Esophagus muscularis mucosa (tissue), 4 donors: Measurements from ENCODE around the gene FRRS1L.

Experiments
- EP300 ChIP-seq: sonication (generic); formaldehyde crosslinking; IDR thresholded peaks from one replicate; pipeline ENCODE4 v1.6.1; 2017; ENCODE audit warnings: antibody characterized with exemption
- POLR2A ChIP-seq: fragments of 450-650 bp; IDR thresholded peaks from one replicate; pipeline ENCODE4 v1.6.1; 2017; ENCODE audit warnings: antibody characterized with exemption, moderate library complexity, mild to moderate bottlenecking, low read depth
- TF ChIP-seq, protein P1 (sequence below), 3 experiments: fragments of 200-600 bp in 2 of 3; fragments of 450-650 bp in 1 of 3; sonication (generic) in 2 of 3; IDR thresholded peaks; one replicate each; pipeline ENCODE4 v1.5.1; 2017 to 2019; ENCODE audit warnings: antibody characterized with exemption in 3 of 3, mild to moderate bottlenecking in 2 of 3, moderate library complexity in 1 of 3

DNA sequence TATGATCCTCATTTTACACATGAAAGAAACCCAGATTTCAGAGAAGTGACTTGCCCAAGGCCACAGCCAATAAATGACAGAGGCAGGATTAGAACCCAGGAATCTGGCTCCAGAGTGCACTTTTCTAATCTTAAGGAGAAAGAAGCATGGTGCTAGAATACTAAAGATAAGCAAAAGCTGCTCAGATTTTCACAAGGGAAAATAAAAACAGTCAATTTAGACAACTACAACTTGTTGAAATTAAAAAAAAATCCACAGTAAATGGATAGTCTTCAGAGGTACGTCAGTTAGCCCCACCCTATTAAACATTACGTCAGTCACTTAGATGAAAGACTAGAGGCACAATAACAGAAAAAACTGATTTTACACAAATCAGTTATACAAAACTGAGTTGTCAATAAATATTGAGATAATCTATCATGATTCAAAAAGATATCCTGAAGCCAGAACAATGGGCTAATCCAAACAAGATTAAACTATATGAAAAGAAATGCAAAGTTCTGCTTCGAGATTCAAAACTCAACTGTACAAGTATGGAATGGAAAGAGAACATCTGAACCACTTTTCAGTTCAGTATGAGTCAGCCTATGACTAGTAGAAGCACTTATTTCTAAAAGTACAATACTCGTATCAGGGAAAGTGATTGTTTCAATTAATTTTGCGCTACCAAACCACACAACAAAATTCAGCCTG lies 56.6 kb downstream of the FRRS1L start:
- no peak for TF ChIP-seq POLR2A
- TF ChIP-seq, protein P1, sequence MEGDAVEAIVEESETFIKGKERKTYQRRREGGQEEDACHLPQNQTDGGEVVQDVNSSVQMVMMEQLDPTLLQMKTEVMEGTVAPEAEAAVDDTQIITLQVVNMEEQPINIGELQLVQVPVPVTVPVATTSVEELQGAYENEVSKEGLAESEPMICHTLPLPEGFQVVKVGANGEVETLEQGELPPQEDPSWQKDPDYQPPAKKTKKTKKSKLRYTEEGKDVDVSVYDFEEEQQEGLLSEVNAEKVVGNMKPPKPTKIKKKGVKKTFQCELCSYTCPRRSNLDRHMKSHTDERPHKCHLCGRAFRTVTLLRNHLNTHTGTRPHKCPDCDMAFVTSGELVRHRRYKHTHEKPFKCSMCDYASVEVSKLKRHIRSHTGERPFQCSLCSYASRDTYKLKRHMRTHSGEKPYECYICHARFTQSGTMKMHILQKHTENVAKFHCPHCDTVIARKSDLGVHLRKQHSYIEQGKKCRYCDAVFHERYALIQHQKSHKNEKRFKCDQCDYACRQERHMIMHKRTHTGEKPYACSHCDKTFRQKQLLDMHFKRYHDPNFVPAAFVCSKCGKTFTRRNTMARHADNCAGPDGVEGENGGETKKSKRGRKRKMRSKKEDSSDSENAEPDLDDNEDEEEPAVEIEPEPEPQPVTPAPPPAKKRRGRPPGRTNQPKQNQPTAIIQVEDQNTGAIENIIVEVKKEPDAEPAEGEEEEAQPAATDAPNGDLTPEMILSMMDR (IDR thresholded peaks at IDR 0.05): no peak
- TF ChIP-seq EP300: no peak
